BE2C (cell line): ENCODE data around the gene RPL23.

Experiments
- DNase-seq: peaks from one replicate; pipeline ENCODE4 v3.0.0-alpha.2; 2020
- H3K27me3 ChIP-seq: fragments of 250-450 bp; sonication (Bioruptor Pico); 2 replicates; pipeline ENCODE4 v1.5.1; 2020; ENCODE audit warnings: mild to moderate bottlenecking
- H3K36me3 ChIP-seq: fragments of 250-450 bp; sonication (Bioruptor Pico); 2 replicates; pipeline ENCODE4 v1.5.1; 2020; ENCODE audit warnings: mild to moderate bottlenecking
- H3K4me1 ChIP-seq: fragments of 250-450 bp; sonication (Bioruptor Pico); 2 replicates; pipeline ENCODE4 v1.5.1; 2020
- H3K4me3 ChIP-seq: 2 replicates; pipeline ENCODE4 v1.5.1; 2011; ENCODE audit warnings: low read depth, low read length
- H3K9me3 ChIP-seq: fragments of 250-450 bp; sonication (Bioruptor Pico); 2 replicates; pipeline ENCODE4 v1.5.1; 2020
- CTCF ChIP-seq: IDR thresholded peaks from 2 replicates; pipeline ENCODE4 v1.5.1; 2012; ENCODE audit warnings: mild to moderate bottlenecking, low read depth, low read length

Gene RPL23

GRCh38 chr17:38851434-38851833 lies 2.1 kb downstream of the RPL23 start:
- Histone ChIP-seq H3K4me3 (peak overlapping the region; percentile 89), H3K4me1 (no peaks in the 10 kb centered on the region; the same call in 1 of the 2 replicates)
- DNase-seq, result no peak

GRCh38 chr17:38850374-38850773 lies 3.1 kb downstream of the RPL23 start:
- Histone ChIP-seq H3K4me1 (no peaks in the 10 kb centered on the region; the same call in 1 of the 2 replicates), H3K9me3 (no peaks in the 10 kb centered on the region), H3K27me3 (no peaks in the 10 kb centered on the region; the same call in 1 of the 2 replicates), H3K4me3 (peak overlapping the region; percentile 89), H3K36me3 (peaks cover 69% of the 10 kb centered on the region)
- TF ChIP-seq CTCF, result no peak
- no peak for DNase-seq

More at GRCh38 chr17:38851434-38851833, 2.1 kb downstream of the RPL23 start:
- no peaks in the 10 kb centered on the region; the same call in 1 of the 2 replicates for H3K27me3 ChIP-seq
- TF ChIP-seq CTCF, result no peak
- peaks cover 68% of the 10 kb centered on the region for H3K36me3 ChIP-seq
- no peaks in the 10 kb centered on the region for H3K9me3 ChIP-seq

GRCh38 chr17:38848939-38849605 lies 4.4 kb downstream of the RPL23 start:
- H3K4me3 ChIP-seq, result no peak overlapping the region
- DNase-seq, result no peak
- no peaks in the 10 kb centered on the region for H3K9me3 ChIP-seq
- TF ChIP-seq CTCF, result no peak
- H3K4me1 ChIP-seq, result no peaks in the 10 kb centered on the region; the same call in 1 of the 2 replicates
- H3K36me3 ChIP-seq, result peaks cover 69% of the 10 kb centered on the region
- no peaks in the 10 kb centered on the region; the same call in 1 of the 2 replicates for H3K27me3 ChIP-seq

GRCh38 chr17:38848557-38848891 lies 5.0 kb downstream of the RPL23 start:
- no peak for TF ChIP-seq CTCF

GRCh38 chr17:38844261-38844757 lies 9.2 kb downstream of the RPL23 start:
- peaks cover 28% of the 10 kb centered on the region for H3K36me3 ChIP-seq
- no peak overlapping the region for H3K4me3 ChIP-seq
- TF ChIP-seq CTCF, result no peak
- no peaks in the 10 kb centered on the region; the same call in 1 of the 2 replicates for H3K27me3 ChIP-seq
- DNase-seq, result no peak
- H3K9me3 ChIP-seq, result no peaks in the 10 kb centered on the region
- H3K4me1 ChIP-seq, result no peaks in the 10 kb centered on the region

More at GRCh38 chr17:38848557-38848891, 5.0 kb downstream of the RPL23 start:
- DNase-seq, result no peak
- H3K9me3 ChIP-seq, result no peaks in the 10 kb centered on the region
- H3K4me3 ChIP-seq, result no peak overlapping the region
- no peaks in the 10 kb centered on the region; the same call in 1 of the 2 replicates for H3K27me3 ChIP-seq
- H3K36me3 ChIP-seq, result peaks cover 69% of the 10 kb centered on the region
- no peaks in the 10 kb centered on the region; the same call in 1 of the 2 replicates for H3K4me1 ChIP-seq

- DNase-seq, result no peak
- H3K9me3 ChIP-seq, result no peaks in the 10 kb centered on the region
- peak overlapping the region; percentile 99 for H3K4me3 ChIP-seq
- H3K27me3 ChIP-seq, result no peaks in the 10 kb centered on the region
- TF ChIP-seq CTCF, result no peak
- peaks cover 6% of the 10 kb centered on the region for H3K36me3 ChIP-seq
- no peaks in the 10 kb centered on the region; the same call in 1 of the 2 replicates for H3K4me1 ChIP-seq
Observed at GRCh38 chr17:38825762-38826247, 27.7 kb downstream of the RPL23 start.
